Keratinocyte (primary cell): ENCODE results near the gene MED4. TPM values are rescaled to one million over a fixed set of nuclear protein-coding genes. Genes with fewer than 3 reads are reported as not detected.

Experiments
- DNase-seq: peaks from one replicate; pipeline ENCODE4 v3.0.0-alpha.2; 2011; ENCODE audit warnings: low read depth, missing footprints, low spot score
- FAIRE-seq: peaks from 2 replicates; lab custom pipeline; 2011; peaks lifted over from hg19 to GRCh38; lab: Jason Lieb, UNC
- H2AFZ ChIP-seq: 2 replicates; pipeline ENCODE4 v1.6.0; 2012; ENCODE audit warnings: low read length, control low read depth, inconsistent platforms; ENCODE audit not compliant: control insufficient read depth
- H3K27ac ChIP-seq: 2 replicates; pipeline ENCODE4 v1.5.1; 2011; ENCODE audit warnings: low read length; ENCODE audit not compliant: control insufficient read depth, insufficient read depth
- H3K27me3 ChIP-seq: 3 replicates; pipeline ENCODE4 v1.6.0; 2011; ENCODE audit warnings: low read length; ENCODE audit not compliant: control insufficient read depth, insufficient read depth; ENCODE audit errors: extremely low read depth
- H3K36me3 ChIP-seq, 2 experiments: 2 replicates in 1 of 2; 3 replicates in 1 of 2; pipeline ENCODE4 v1.5.1; 2011; ENCODE audit warnings: low read length in 2 of 2, mild to moderate bottlenecking in 1 of 2; ENCODE audit not compliant: control insufficient read depth in 2 of 2, insufficient read depth in 2 of 2; ENCODE audit errors: extremely low read depth in 1 of 2
- H3K4me1 ChIP-seq: 3 replicates; pipeline ENCODE4 v1.5.1; 2011; ENCODE audit warnings: low read length; ENCODE audit not compliant: control insufficient read depth, insufficient read depth; ENCODE audit errors: extremely low read depth
- H3K4me2 ChIP-seq: 3 replicates; pipeline ENCODE4 v1.6.0; 2011; ENCODE audit warnings: low read depth, low read length; ENCODE audit not compliant: control insufficient read depth, insufficient read depth; ENCODE audit errors: extremely low read depth
- H3K4me3 ChIP-seq, 3 experiments: fragments of 200-600 bp in 1 of 3; sonication (generic) in 1 of 3; 2 replicates in 2 of 3; 3 replicates in 1 of 3; pipeline ENCODE4 v1.5.1; 2011 to 2016; ENCODE audit warnings: low read length in 3 of 3, mild to moderate bottlenecking in 3 of 3, control low read depth in 2 of 3, inconsistent platforms in 1 of 3, low read depth in 1 of 3, mixed read lengths in 1 of 3, mixed run types in 1 of 3, moderate library complexity in 1 of 3; ENCODE audit not compliant: control insufficient read depth in 2 of 3, insufficient read depth in 2 of 3; ENCODE audit errors: extremely low read depth in 1 of 3
- H3K79me2 ChIP-seq: 2 replicates; pipeline ENCODE4 v1.6.0; 2012; ENCODE audit warnings: low read length; ENCODE audit not compliant: control insufficient read depth, insufficient read depth
- H3K9ac ChIP-seq: 3 replicates; pipeline ENCODE4 v1.6.0; 2011; ENCODE audit warnings: low read length; ENCODE audit not compliant: control insufficient read depth, insufficient read depth; ENCODE audit errors: extremely low read depth
- H3K9me1 ChIP-seq: 3 replicates; pipeline ENCODE4 v1.6.0; 2011; ENCODE audit warnings: low read length; ENCODE audit not compliant: control insufficient read depth, insufficient read depth; ENCODE audit errors: extremely low read depth
- H3K9me3 ChIP-seq: 2 replicates; pipeline ENCODE4 v1.5.1; 2012; ENCODE audit warnings: low read depth, low read length; ENCODE audit not compliant: control insufficient read depth
- H4K20me1 ChIP-seq: 3 replicates; pipeline ENCODE4 v1.6.0; 2011; ENCODE audit warnings: low read length; ENCODE audit not compliant: control insufficient read depth, insufficient read depth; ENCODE audit errors: extremely low read depth
- EZH2 ChIP-seq: IDR thresholded peaks from one replicate; pipeline ENCODE4 v1.6.1; 2012; ENCODE audit warnings: inconsistent platforms, mild to moderate bottlenecking, low read length, moderate library complexity
- dilution Hi-C: fragments of 300-500 bp; cut with MboI; formaldehyde crosslinking; loops from one replicate; pipeline ENCODE4 v1.7.0; 2020; ENCODE audit warnings: low sequenced_read_pairs; ENCODE audit not compliant: extremely low pct_ligation_motif_present
- polyA plus RNA-seq, 5 experiments: library from polyadenylated mRNA; depleted of rRNA in 3 of 5; stranded (reverse) in 3 of 5; stranded (forward) in 1 of 5; unstranded in 1 of 5; fragments of >200 nt; gene quantifications; 1 replicate in 1 of 5; 2 replicates in 3 of 5; 3 replicates in 1 of 5; pipeline versions ENCODE4 v1.2.1 to v1.2.3, GENCODE V29; 2011 to 2012; ENCODE audit warnings: missing spikeins in 2 of 5, low read depth in 1 of 5, low replicate concordance in 1 of 5
- TF ChIP-seq, protein P1 (sequence below), 3 experiments: IDR thresholded peaks in 1 of 3; conservative IDR thresholded peaks in 1 of 3; optimal IDR thresholded peaks in 1 of 3; 2 replicates in 2 of 3; 3 replicates in 1 of 3; pipeline versions ENCODE3 to v1.5.1; 2011; ENCODE audit warnings: low read length in 3 of 3, mild to moderate bottlenecking in 3 of 3, moderate library complexity in 2 of 3, control low read depth in 1 of 3, inconsistent platforms in 1 of 3; ENCODE audit not compliant: insufficient read depth in 2 of 3; ENCODE audit errors: extremely low read depth in 1 of 3

Gene MED4
- polyA plus RNA-seq, 1 donor (not counting 4 experiments of a cell fraction or from before 2014, with no cell fraction given), result 62.4 TPM

DNA sequence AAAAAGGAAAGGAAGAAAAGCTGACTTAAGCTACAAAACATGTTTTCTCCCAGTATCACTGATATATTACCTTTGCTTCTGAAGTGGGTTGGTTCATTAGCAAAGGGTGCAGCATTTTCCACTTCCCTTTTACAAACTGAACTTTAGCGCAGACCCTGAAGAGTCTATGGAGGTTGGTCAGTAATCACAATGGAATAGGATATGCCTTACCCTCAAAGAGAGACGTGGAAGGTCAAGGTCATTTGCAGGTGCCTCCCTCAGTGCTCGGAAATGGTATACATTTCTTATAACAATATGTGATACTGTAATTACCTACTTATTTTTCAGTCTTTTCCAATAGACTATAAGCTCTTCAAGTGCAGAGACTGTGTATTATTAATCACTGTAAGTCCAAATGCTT, 21.9 kb upstream of the MED4 start:
- H3K9me3 ChIP-seq, result no peaks in the 10 kb centered on the region
- H4K20me1 ChIP-seq, result no peaks in the 10 kb centered on the region
- DNase-seq, result no peak
- H3K4me3 ChIP-seq, result no peak overlapping the region
- no peaks in the 10 kb centered on the region for H3K79me2 ChIP-seq
- no peak overlapping the region for H3K4me2 ChIP-seq
- no peak overlapping the region for H2AFZ ChIP-seq
- no peak for FAIRE-seq
- H3K9me1 ChIP-seq, result no peaks in the 10 kb centered on the region
- no peak overlapping the region for H3K27ac ChIP-seq
- H3K27me3 ChIP-seq, result no peaks in the 10 kb centered on the region
- peaks cover 12% of the 10 kb centered on the region for H3K4me1 ChIP-seq
- dilution Hi-C loops, result no loop called here
- no peaks in the 10 kb centered on the region for H3K36me3 ChIP-seq
- TF ChIP-seq EZH2, result no peak
- TF ChIP-seq, protein P1, sequence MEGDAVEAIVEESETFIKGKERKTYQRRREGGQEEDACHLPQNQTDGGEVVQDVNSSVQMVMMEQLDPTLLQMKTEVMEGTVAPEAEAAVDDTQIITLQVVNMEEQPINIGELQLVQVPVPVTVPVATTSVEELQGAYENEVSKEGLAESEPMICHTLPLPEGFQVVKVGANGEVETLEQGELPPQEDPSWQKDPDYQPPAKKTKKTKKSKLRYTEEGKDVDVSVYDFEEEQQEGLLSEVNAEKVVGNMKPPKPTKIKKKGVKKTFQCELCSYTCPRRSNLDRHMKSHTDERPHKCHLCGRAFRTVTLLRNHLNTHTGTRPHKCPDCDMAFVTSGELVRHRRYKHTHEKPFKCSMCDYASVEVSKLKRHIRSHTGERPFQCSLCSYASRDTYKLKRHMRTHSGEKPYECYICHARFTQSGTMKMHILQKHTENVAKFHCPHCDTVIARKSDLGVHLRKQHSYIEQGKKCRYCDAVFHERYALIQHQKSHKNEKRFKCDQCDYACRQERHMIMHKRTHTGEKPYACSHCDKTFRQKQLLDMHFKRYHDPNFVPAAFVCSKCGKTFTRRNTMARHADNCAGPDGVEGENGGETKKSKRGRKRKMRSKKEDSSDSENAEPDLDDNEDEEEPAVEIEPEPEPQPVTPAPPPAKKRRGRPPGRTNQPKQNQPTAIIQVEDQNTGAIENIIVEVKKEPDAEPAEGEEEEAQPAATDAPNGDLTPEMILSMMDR (optimal IDR thresholded peaks at IDR 0.05 in 1 of 3, IDR thresholded peaks at IDR 0.05 in 1 of 3, conservative IDR thresholded peaks at IDR 0.05 in 1 of 3; ENCODE audit: extremely low read depth in 1 of 3, insufficient read depth in 2 of 3, low read length in 3 of 3), result no peak
- H3K9ac ChIP-seq, result no peak overlapping the region

DNA sequence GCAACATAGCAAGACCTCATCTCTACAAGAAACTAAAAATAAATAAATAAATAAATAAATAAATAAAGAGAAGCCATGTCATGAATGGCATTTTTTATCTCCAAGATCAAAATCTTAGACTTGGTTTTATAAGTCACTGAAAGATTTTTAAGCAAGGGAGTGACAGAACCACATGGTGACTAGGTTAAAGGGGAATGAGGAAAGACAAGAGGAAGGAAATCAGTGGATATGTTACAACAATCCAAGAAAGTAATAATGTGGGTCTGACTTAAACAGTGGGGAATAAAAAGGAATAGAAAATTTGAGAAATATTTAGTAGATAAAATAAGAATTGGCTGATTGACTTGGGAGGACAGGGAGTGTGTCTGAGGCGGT, 18.8 kb upstream of the MED4 start:
- Histone ChIP-seq H3K9me1 (no peaks in the 10 kb centered on the region), H3K9ac (no peak overlapping the region), H3K9me3 (no peaks in the 10 kb centered on the region), H2AFZ (peak overlapping the region; percentile 30), H3K4me1 (peaks cover 12% of the 10 kb centered on the region), H3K27me3 (no peaks in the 10 kb centered on the region), H3K79me2 (no peaks in the 10 kb centered on the region), H3K27ac (no peak overlapping the region), H3K36me3 (no peaks in the 10 kb centered on the region), H3K4me2 (peak overlapping the region; percentile 45), H3K4me3 (no peak overlapping the region), H4K20me1 (no peaks in the 10 kb centered on the region)
- dilution Hi-C loops, result no loop called here
- FAIRE-seq, result no peak
- TF ChIP-seq, protein P1 (optimal IDR thresholded peaks at IDR 0.05 in 1 of 3, IDR thresholded peaks at IDR 0.05 in 1 of 3, conservative IDR thresholded peaks at IDR 0.05 in 1 of 3; ENCODE audit: extremely low read depth in 1 of 3, insufficient read depth in 2 of 3, low read length in 3 of 3), result no peak
- no peak for TF ChIP-seq EZH2
- no peak for DNase-seq
